ENCODE measurements around the gene PLCB2. TPM values are rescaled to one million over a fixed set of nuclear protein-coding genes. Genes with fewer than 3 reads are reported as not detected.

PLCB2 gene
- total and polyA plus RNA-seq, 2 donors = 26.5 to 125 TPM

DNA sequence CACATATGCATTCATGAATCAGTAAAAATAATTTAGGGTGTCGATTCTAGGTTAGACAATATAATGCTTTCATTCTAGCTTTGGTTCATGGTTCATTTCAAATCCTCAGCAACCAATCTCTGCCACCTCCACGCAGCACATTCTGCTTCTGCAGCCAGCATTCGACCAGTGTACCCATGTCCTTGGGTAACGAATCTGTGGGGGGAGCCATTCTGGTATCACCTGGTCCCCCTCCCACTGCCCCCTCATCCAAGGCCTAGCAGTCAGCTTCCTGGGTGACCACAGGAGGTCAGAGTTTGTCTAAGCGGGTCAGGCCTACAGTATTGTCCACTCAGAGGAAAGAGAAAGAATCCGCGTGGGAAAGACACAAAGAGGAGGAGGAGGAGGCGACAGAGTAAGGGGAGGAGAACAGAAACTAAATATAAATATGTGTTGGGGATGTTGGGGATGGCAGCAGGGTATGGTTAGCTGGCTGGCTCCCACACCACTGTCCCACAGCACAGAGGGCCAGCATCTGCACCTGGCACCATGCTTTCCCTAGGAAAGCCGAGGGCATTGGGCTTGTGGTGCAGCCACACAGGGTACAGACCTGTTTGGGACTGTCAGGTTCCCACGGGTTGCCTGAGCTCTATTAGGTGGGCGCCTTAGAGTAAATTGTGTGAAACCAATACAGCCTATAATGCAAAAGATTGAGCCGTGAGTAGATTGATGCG is 56.8 kb downstream of the PLCB2 start:
- WGBS = 87% methylated on average over 13 of the region's 13 CpGs
- peaks cover 29 to 65% of the 10 kb centered on the region in 2 donors for H3K27me3 ChIP-seq (ENCODE audit: control insufficient read depth in 2 of 2, insufficient read depth in 1 of 2, low read length in 1 of 2)
- H3K9me3 ChIP-seq (ENCODE audit: control insufficient read depth in 2 of 2, insufficient read depth in 1 of 2, low read length in 1 of 2) = no peaks in the 10 kb centered on the region
- no peaks in the 10 kb centered on the region for H3K36me3 ChIP-seq (ENCODE audit: control insufficient read depth in 2 of 2, insufficient read depth in 2 of 2, low read length in 1 of 2)
- H3K27ac ChIP-seq (ENCODE audit: low read depth in 1 of 2, low read length in 1 of 2) = no peak overlapping the region
- no peak overlapping the region for H3K4me3 ChIP-seq (ENCODE audit: low read length in 2 of 2)
- peaks cover 9 to 11% of the 10 kb centered on the region in 2 donors for H3K4me1 ChIP-seq (ENCODE audit: control insufficient read depth in 2 of 2, insufficient read depth in 2 of 2, low read length in 2 of 2)
- no peak for DNase-seq (ENCODE audit: low read depth in 6 of 9, low spot score in 9 of 9)

- Histone ChIP-seq H3K27ac (ENCODE audit: low read depth in 1 of 2, low read length in 1 of 2) (no peak overlapping the region), H3K4me3 (ENCODE audit: low read length in 2 of 2) (no peak overlapping the region), H3K4me1 (ENCODE audit: control insufficient read depth in 2 of 2, insufficient read depth in 2 of 2, low read length in 2 of 2) (peaks cover 9 to 13% of the 10 kb centered on the region in 2 donors), H3K27me3 (ENCODE audit: control insufficient read depth in 2 of 2, insufficient read depth in 1 of 2, low read length in 1 of 2) (peaks cover 29 to 61% of the 10 kb centered on the region in 2 donors), H3K36me3 (ENCODE audit: control insufficient read depth in 2 of 2, insufficient read depth in 2 of 2, low read length in 1 of 2) (no peaks in the 10 kb centered on the region), H3K9me3 (ENCODE audit: control insufficient read depth in 2 of 2, insufficient read depth in 1 of 2, low read length in 1 of 2) (no peaks in the 10 kb centered on the region)
- WGBS = 97% methylated on average over 8 of the region's 8 CpGs
- no peak for DNase-seq (ENCODE audit: low read depth in 6 of 9, low spot score in 9 of 9)
Observed at GRCh38 chr15:40250304-40250656, 57.5 kb downstream of the PLCB2 start.

DNA sequence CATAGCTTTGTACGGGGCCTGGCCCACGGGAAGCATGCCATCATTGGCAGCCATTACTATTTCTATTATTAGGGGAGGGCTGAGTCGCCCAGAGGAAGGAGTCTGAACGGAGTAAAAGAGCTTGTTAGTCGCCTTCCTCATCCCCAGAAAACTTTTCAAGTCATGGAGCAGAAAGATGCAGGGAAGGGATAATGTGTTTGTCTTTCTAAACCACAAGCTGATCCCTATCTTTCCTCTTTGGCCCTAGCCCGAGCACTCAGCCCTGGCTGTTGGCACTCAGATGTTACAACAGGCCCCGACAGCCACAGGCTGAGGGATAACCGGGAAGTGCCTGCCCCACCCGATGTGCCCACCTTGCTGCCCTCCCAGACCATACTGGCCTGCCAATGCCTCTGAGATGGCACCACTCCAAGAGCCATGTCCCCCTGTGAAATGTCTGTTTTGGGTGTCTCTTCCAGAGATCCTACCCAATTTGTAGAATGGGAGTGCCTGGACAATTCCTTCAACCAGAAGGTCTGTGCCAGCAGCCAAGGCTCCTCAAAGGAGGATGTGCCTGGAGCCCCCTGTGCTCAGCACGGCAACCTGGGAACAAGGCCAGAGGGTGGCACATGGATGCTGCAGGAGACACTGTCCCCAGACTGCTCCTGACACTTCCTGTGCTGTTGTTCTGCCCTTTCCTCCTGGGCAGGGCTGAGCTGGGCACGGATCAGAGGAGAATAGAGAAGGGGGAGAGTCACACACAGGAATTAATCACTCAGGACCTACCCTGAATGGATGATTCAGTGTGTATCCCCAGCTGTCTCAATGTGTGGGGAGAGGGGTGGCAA is 58.0 kb downstream of the PLCB2 start:
- no peak overlapping the region for H3K27ac ChIP-seq (ENCODE audit: low read depth in 1 of 2, low read length in 1 of 2)
- DNase-seq (ENCODE audit: low read depth in 6 of 9, low spot score in 9 of 9) = no peak

DNA sequence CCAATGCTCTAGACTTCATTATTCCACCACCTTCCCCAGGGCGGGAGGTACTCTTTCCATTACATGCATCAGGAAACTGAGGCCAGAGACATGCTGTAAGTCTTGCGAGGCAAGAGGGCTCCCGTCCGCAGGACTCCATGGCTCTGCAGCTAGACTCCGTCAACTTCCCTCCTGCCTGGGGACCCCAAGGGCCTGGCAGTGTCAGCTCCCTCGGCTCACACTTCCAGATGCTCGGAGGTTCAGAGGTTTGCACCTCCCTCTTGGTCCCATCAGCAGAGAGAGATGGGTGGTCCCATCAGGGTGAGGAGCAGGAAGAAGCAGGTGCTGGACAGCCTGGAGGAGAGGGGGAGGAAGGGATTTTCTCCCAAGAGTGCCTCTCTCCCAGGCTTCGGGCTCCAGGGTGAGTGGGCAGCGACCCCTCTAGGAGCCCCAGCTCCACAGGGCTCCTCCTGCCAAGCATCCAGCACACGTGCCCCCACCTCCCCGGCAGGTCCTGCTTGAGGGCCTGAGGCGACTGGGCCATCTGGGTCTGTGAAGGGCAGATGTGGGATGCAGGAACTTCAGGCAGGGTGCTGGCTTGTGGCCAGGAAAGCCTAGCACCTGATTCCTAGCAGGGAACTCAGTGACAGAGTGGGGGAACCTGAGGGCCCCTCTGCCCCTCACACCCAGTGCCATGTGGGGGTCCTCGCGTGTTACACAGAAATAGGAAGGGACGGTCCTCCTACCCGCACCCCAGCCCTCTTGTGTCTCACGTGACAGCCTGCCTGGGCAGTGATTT is 59.5 kb downstream of the PLCB2 start:
- Histone ChIP-seq H3K9me3 (ENCODE audit: control insufficient read depth in 2 of 2, insufficient read depth in 1 of 2, low read length in 1 of 2) (no peaks in the 10 kb centered on the region), H3K27me3 (ENCODE audit: control insufficient read depth in 2 of 2, insufficient read depth in 1 of 2, low read length in 1 of 2) (peaks cover 25 to 42% of the 10 kb centered on the region in 2 donors), H3K27ac (ENCODE audit: low read depth in 1 of 2, low read length in 1 of 2) (no peak overlapping the region), H3K4me3 (ENCODE audit: low read length in 2 of 2) (no peak overlapping the region), H3K4me1 (ENCODE audit: control insufficient read depth in 2 of 2, insufficient read depth in 2 of 2, low read length in 2 of 2) (peaks cover 7 to 12% of the 10 kb centered on the region in 2 donors), H3K36me3 (ENCODE audit: control insufficient read depth in 2 of 2, insufficient read depth in 2 of 2, low read length in 1 of 2) (no peaks in the 10 kb centered on the region)
- DNase-seq (ENCODE audit: low read depth in 6 of 9, low spot score in 9 of 9) = no peak
- WGBS = 97% methylated on average over 17 of the region's 17 CpGs

More for the DNA sequence above, 58.0 kb downstream of the PLCB2 start:
- Histone ChIP-seq H3K4me1 (ENCODE audit: control insufficient read depth in 2 of 2, insufficient read depth in 2 of 2, low read length in 2 of 2) (peaks cover 9 to 14% of the 10 kb centered on the region in 2 donors), H3K9me3 (ENCODE audit: control insufficient read depth in 2 of 2, insufficient read depth in 1 of 2, low read length in 1 of 2) (no peaks in the 10 kb centered on the region), H3K36me3 (ENCODE audit: control insufficient read depth in 2 of 2, insufficient read depth in 2 of 2, low read length in 1 of 2) (no peaks in the 10 kb centered on the region), H3K4me3 (ENCODE audit: low read length in 2 of 2) (no peak overlapping the region), H3K27me3 (ENCODE audit: control insufficient read depth in 2 of 2, insufficient read depth in 1 of 2, low read length in 1 of 2) (peaks cover 29 to 57% of the 10 kb centered on the region in 2 donors)
- WGBS = 81% methylated on average over 11 of the region's 11 CpGs

GRCh38 chr15:40247406-40247971 is 60.2 kb downstream of the PLCB2 start:
- H3K36me3 ChIP-seq (ENCODE audit: control insufficient read depth in 2 of 2, insufficient read depth in 2 of 2, low read length in 1 of 2) = no peaks in the 10 kb centered on the region
- DNase-seq (ENCODE audit: low read depth in 6 of 9, low spot score in 9 of 9) = no peak
- 87% methylated on average over 12 of the region's 12 CpGs for WGBS
- no peak overlapping the region for H3K27ac ChIP-seq (ENCODE audit: low read depth in 1 of 2, low read length in 1 of 2)
- H3K27me3 ChIP-seq (ENCODE audit: control insufficient read depth in 2 of 2, insufficient read depth in 1 of 2, low read length in 1 of 2) = peaks cover 18 to 35% of the 10 kb centered on the region in 2 donors
- no peaks in the 10 kb centered on the region for H3K9me3 ChIP-seq (ENCODE audit: control insufficient read depth in 2 of 2, insufficient read depth in 1 of 2, low read length in 1 of 2)
- peaks cover 3 to 7% of the 10 kb centered on the region in 2 donors for H3K4me1 ChIP-seq (ENCODE audit: control insufficient read depth in 2 of 2, insufficient read depth in 2 of 2, low read length in 2 of 2)
- no peak overlapping the region for H3K4me3 ChIP-seq (ENCODE audit: low read length in 2 of 2)

DNA sequence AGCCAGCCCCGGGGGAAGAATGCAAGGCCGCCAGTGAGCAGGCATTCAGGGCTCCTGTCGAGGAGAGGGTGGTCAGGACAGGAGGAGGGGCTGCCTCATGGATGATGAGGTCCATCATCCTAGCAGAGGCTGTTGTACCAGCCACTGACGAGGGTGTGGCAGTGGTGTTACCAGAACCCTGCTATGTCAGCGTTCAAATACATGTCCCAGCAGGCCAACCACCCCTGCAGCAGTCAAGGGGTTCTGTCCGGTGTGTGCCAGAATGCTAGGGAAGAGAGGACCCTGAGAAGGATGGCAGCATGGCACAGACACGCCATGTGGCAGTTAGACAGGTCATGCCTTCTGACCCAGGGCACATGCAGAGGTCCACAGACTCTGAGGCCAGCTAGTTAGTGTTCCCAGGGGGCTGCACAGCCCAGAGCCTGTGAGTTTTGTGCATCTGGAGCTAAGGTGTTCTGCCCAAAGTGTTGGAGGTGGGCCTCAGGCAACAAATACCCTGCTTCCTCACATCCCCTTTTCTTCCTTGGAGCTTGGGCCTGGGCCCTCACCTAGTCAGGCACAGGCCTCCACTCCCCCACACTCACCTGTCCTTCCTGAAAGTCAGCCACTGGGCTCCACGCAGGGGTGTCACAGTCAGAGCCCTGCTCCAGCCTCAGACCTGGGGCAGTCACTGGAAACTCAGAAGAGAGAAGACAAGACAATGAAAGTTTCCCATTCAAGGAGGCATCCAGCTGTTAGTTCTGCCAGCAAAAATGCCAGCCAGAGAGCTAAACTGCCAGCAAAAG is 61.0 kb downstream of the PLCB2 start:
- Histone ChIP-seq H3K4me1 (ENCODE audit: control insufficient read depth in 2 of 2, insufficient read depth in 2 of 2, low read length in 2 of 2) (peaks cover 0 to 3% of the 10 kb centered on the region in 2 donors), H3K9me3 (ENCODE audit: control insufficient read depth in 2 of 2, insufficient read depth in 1 of 2, low read length in 1 of 2) (no peaks in the 10 kb centered on the region), H3K36me3 (ENCODE audit: control insufficient read depth in 2 of 2, insufficient read depth in 2 of 2, low read length in 1 of 2) (no peaks in the 10 kb centered on the region), H3K27ac (ENCODE audit: low read depth in 1 of 2, low read length in 1 of 2) (no peak overlapping the region), H3K4me3 (ENCODE audit: low read length in 2 of 2) (no peak overlapping the region), H3K27me3 (ENCODE audit: control insufficient read depth in 2 of 2, insufficient read depth in 1 of 2, low read length in 1 of 2) (peaks cover 10 to 27% of the 10 kb centered on the region in 2 donors)
- WGBS = 96% methylated on average over 8 of the region's 8 CpGs
- no peak for DNase-seq (ENCODE audit: low read depth in 6 of 9, low spot score in 9 of 9)

DNA sequence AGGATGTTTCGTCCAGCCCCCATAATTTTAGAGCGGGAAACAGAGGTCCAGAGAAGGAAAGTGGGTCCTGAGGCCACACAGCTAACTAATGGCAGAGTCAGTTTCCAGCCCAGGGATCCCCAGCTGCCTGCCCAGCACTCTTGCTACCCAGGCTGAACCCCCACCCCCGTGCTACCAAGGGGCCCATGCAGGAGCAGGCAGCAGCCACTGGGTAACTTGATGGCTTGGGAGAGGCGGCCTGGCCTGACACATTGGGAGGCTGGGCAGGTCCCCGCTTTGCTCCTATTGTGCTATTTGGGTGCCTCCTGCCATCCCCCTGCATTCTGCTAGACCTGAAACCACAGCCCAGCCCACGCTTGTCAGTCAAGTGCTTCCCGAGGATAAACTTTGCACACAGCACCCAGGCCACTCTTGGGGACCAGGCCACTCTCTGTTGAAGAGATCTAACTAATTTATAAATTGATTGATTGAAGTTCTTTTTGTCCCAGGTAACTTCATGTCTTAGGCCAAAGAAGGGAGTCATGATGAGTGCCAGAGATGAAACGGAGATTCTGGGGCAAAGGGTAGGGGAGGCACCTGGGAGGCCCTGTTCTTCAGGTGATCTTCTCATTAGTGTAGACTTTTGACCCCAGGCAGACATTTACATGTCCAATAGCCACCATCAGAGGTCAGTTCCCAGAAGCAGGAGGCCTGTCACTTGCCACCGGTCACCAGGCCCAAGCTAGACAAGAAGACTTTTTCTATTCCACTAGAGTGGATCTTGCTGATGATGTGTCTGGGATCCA is 61.9 kb downstream of the PLCB2 start:
- Histone ChIP-seq H3K27me3 (ENCODE audit: control insufficient read depth in 2 of 2, insufficient read depth in 1 of 2, low read length in 1 of 2) (peaks cover 2 to 23% of the 10 kb centered on the region in 2 donors), H3K27ac (ENCODE audit: low read depth in 1 of 2, low read length in 1 of 2) (no peak overlapping the region), H3K9me3 (ENCODE audit: control insufficient read depth in 2 of 2, insufficient read depth in 1 of 2, low read length in 1 of 2) (no peaks in the 10 kb centered on the region), H3K4me3 (ENCODE audit: low read length in 2 of 2) (no peak overlapping the region), H3K36me3 (ENCODE audit: control insufficient read depth in 2 of 2, insufficient read depth in 2 of 2, low read length in 1 of 2) (no peaks in the 10 kb centered on the region), H3K4me1 (ENCODE audit: control insufficient read depth in 2 of 2, insufficient read depth in 2 of 2, low read length in 2 of 2) (peaks cover 0 to 3% of the 10 kb centered on the region in 2 donors)
- 91% methylated on average over 9 of the region's 9 CpGs for WGBS
- DNase-seq (ENCODE audit: low read depth in 6 of 9, low spot score in 9 of 9) = no peak

Data from thymus (tissue), 11 donors.